Inflammatory macrophage treated with lipopolysaccharide for 1 hour (primary cell): ENCODE results near the gene SOCS1.
"Not testable (repeated sequence)": the region's sequence is repeated elsewhere in the genome, so short reads cannot be mapped to it uniquely, and the experiment has no call there.

Source experiments
- DNase-seq, 2 donors: peaks; one replicate each; pipeline ENCODE4 v3.0.0-alpha.2; 2020 to 2022

The SOCS1 gene

GRCh38 chr16:11224096-11224893 is 31.7 kb downstream of the SOCS1 start:
- peak; percentile 80 to 85 for DNase-seq

- DNase-seq, result not testable (repeated sequence)
These were observed 35.5 kb downstream of the SOCS1 start for GRCh38 chr16:11220507-11220906.

- peak; percentile 75 to 80 for DNase-seq
These were observed 36.8 kb downstream of the SOCS1 start for GRCh38 chr16:11219178-11219577.

GRCh38 chr16:11218604-11218962 is 37.4 kb downstream of the SOCS1 start:
- no peak for DNase-seq

GRCh38 chr16:11217651-11218603 is 38.1 kb downstream of the SOCS1 start:
- DNase-seq, result no peak

GRCh38 chr16:11215935-11216556 is 40.0 kb downstream of the SOCS1 start:
- no peak for DNase-seq

GRCh38 chr16:11213799-11214198 is 42.2 kb downstream of the SOCS1 start:
- DNase-seq, result no peak

- DNase-seq, result no peak
These were observed 42.6 kb downstream of the SOCS1 start for GRCh38 chr16:11213373-11213772.

GRCh38 chr16:11212798-11213196 is 43.2 kb downstream of the SOCS1 start:
- DNase-seq, result no peak

GRCh38 chr16:11211977-11212797 is 43.8 kb downstream of the SOCS1 start:
- DNase-seq, result peak; percentile 77 to 88

GRCh38 chr16:11211061-11211976 is 44.7 kb downstream of the SOCS1 start:
- no peak for DNase-seq

- no peak for DNase-seq
These were observed 45.7 kb downstream of the SOCS1 start for GRCh38 chr16:11210260-11210659.

- peak; percentile 87 to 93 for DNase-seq
These were observed 46.9 kb downstream of the SOCS1 start for GRCh38 chr16:11208916-11209665.

- no peak for DNase-seq
These were observed 48.4 kb downstream of the SOCS1 start for GRCh38 chr16:11207646-11208045.

GRCh38 chr16:11205754-11206581 is 50.0 kb downstream of the SOCS1 start:
- peak; percentile 90 to 92 for DNase-seq

- DNase-seq, result no peak
These were observed 50.8 kb downstream of the SOCS1 start for GRCh38 chr16:11205065-11205699.

GRCh38 chr16:11204513-11205047 is 51.4 kb downstream of the SOCS1 start:
- no peak for DNase-seq
